ENCODE data around the gene PRM3.

- TF ChIP-seq CTCF (IDR thresholded peaks at IDR 0.05; ENCODE audit: poor library complexity, severe bottlenecking) (no peak), EZH2 (IDR thresholded peaks at IDR 0.05; ENCODE audit: borderline replicate concordance, insufficient read depth, low read length, poor library complexity, severe bottlenecking) (no peak), POLR2AphosphoS5 (IDR thresholded peaks at IDR 0.05) (no peak)
Measured at GRCh38 chr16:11231367-11231970, 42.0 kb downstream of the PRM3 start.
